ENCODE measurements around the gene NOXA1. TPM values are rescaled to one million over a fixed set of nuclear protein-coding genes. Genes with fewer than 3 reads are reported as not detected.
"Not testable (repeated sequence)": the region's sequence is repeated elsewhere in the genome, so short reads cannot be mapped to it uniquely, and the experiment has no call there.

NOXA1 gene
- total RNA-seq, 2 donors from 2014 or later, result 3.5 to 9.6 TPM

GRCh38 chr9:137464291-137464999 is 41.3 kb downstream of the NOXA1 start:
- no peak overlapping the region for H3K27ac ChIP-seq
- TF ChIP-seq, protein P1, sequence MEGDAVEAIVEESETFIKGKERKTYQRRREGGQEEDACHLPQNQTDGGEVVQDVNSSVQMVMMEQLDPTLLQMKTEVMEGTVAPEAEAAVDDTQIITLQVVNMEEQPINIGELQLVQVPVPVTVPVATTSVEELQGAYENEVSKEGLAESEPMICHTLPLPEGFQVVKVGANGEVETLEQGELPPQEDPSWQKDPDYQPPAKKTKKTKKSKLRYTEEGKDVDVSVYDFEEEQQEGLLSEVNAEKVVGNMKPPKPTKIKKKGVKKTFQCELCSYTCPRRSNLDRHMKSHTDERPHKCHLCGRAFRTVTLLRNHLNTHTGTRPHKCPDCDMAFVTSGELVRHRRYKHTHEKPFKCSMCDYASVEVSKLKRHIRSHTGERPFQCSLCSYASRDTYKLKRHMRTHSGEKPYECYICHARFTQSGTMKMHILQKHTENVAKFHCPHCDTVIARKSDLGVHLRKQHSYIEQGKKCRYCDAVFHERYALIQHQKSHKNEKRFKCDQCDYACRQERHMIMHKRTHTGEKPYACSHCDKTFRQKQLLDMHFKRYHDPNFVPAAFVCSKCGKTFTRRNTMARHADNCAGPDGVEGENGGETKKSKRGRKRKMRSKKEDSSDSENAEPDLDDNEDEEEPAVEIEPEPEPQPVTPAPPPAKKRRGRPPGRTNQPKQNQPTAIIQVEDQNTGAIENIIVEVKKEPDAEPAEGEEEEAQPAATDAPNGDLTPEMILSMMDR (IDR thresholded peaks at IDR 0.05), result no peak
- ATAC-seq (ENCODE audit: insufficient number of reproducible peaks, low FRiP score, low read depth), result no peak
- no peak for DNase-seq (ENCODE audit: low spot score)
- H3K9me3 ChIP-seq, result no peaks in the 10 kb centered on the region
- peaks cover 4% of the 10 kb centered on the region in 2 donors for H3K4me1 ChIP-seq (ENCODE audit: control insufficient read depth in 1 of 2, low read depth in 2 of 2)
- H3K36me3 ChIP-seq, result peaks cover 5% of the 10 kb centered on the region
- H3K4me3 ChIP-seq, result no peak overlapping the region
- H3K27me3 ChIP-seq (replicated peaks; ENCODE audit: insufficient read depth), result no peaks in the 10 kb centered on the region

GRCh38 chr9:137465000-137465719 is 42.0 kb downstream of the NOXA1 start:
- ATAC-seq (ENCODE audit: insufficient number of reproducible peaks, low FRiP score, low read depth) (no peak), DNase-seq (ENCODE audit: low spot score) (no peak)
- H3K27ac ChIP-seq, result no peak overlapping the region
- H3K27me3 ChIP-seq (replicated peaks; ENCODE audit: insufficient read depth), result no peaks in the 10 kb centered on the region
- H3K9me3 ChIP-seq, result no peaks in the 10 kb centered on the region
- H3K4me3 ChIP-seq, result no peak overlapping the region
- H3K4me1 ChIP-seq (ENCODE audit: control insufficient read depth in 1 of 2, low read depth in 2 of 2), result no peaks in the 10 kb centered on the region
- TF ChIP-seq, protein P1 (IDR thresholded peaks at IDR 0.05), result no peak
- H3K36me3 ChIP-seq, result peaks cover 5% of the 10 kb centered on the region

GRCh38 chr9:137465720-137466388 is 42.7 kb downstream of the NOXA1 start:
- no peak for ATAC-seq (ENCODE audit: insufficient number of reproducible peaks, low FRiP score, low read depth)
- H3K27ac ChIP-seq, result no peak overlapping the region
- no peak overlapping the region for H3K4me3 ChIP-seq
- H3K4me1 ChIP-seq (ENCODE audit: control insufficient read depth in 1 of 2, low read depth in 2 of 2), result no peaks in the 10 kb centered on the region
- TF ChIP-seq, protein P1 (IDR thresholded peaks at IDR 0.05), result no peak
- H3K36me3 ChIP-seq, result peaks cover 5% of the 10 kb centered on the region
- no peaks in the 10 kb centered on the region for H3K27me3 ChIP-seq (replicated peaks; ENCODE audit: insufficient read depth)
- DNase-seq (ENCODE audit: low spot score), result no peak
- no peaks in the 10 kb centered on the region for H3K9me3 ChIP-seq

DNA sequence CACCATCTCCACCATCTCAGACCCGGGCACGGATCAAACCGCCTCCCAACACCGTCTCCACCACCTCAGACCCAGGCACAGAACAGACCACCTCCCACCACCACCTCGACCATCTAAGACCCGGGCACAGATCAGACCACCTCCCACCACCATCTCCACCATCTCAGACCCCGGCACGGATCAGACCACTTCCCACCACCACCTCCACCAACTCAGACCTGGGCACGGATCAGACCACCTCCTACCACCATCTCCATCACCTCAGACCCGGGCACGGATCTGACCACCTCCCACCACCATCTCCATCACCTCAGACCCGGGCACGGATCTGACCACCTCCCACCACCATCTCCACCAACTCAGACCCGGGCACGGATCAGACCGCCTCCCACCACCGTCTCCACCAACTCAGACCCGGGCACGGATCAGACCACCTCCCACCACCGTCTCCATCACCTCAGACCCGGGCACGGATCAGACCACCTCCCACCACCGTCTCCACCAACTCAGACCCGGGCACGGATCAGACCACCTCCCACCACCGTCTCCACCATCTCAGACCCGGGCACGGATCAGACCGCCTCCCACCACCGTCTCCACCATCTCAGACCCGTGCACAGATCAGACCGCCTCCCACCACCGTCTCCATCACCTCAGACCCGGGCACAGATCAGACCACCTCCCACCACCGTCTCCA is 43.3 kb downstream of the NOXA1 start:
- H3K27ac ChIP-seq; H3K9me3 ChIP-seq; H3K4me1 ChIP-seq (ENCODE audit: control insufficient read depth in 1 of 2, low read depth in 2 of 2); H3K36me3 ChIP-seq; DNase-seq (ENCODE audit: low spot score); H3K4me3 ChIP-seq; ATAC-seq (ENCODE audit: insufficient number of reproducible peaks, low FRiP score, low read depth); H3K27me3 ChIP-seq (replicated peaks; ENCODE audit: insufficient read depth): not testable (repeated sequence)

- Histone ChIP-seq H3K9me3 (no peaks in the 10 kb centered on the region), H3K27me3 (replicated peaks; ENCODE audit: insufficient read depth) (no peaks in the 10 kb centered on the region), H3K27ac (no peak overlapping the region), H3K36me3 (peaks cover 5% of the 10 kb centered on the region), H3K4me3 (no peak overlapping the region), H3K4me1 (ENCODE audit: control insufficient read depth in 1 of 2, low read depth in 2 of 2) (no peaks in the 10 kb centered on the region)
- TF ChIP-seq, protein P1 (IDR thresholded peaks at IDR 0.05), result no peak
- ATAC-seq (ENCODE audit: insufficient number of reproducible peaks, low FRiP score, low read depth), result no peak
- DNase-seq (ENCODE audit: low spot score), result no peak
These were observed 44.0 kb downstream of the NOXA1 start for GRCh38 chr9:137467161-137467581.
